T-helper 17 cell (primary cell): ENCODE measurements around the gene ZNF30. TPM values are rescaled to one million over a fixed set of nuclear protein-coding genes. Genes with fewer than 3 reads are reported as not detected.
"Not testable (repeated sequence)": the region's sequence is repeated elsewhere in the genome, so short reads cannot be mapped to it uniquely, and the experiment has no call there.

ENCODE experiments used
- ATAC-seq: fragments of 150-1000 bp; cut with Tn5 transposase; 2 replicates; pipeline ENCODE4 v1.10.0; 2021; ENCODE audit warnings: mild to moderate bottlenecking, moderate library complexity
- DNase-seq, 3 donors: peaks; one replicate each; pipeline versions ENCODE4 v3.0.0 to v3.0.0-alpha.2; 2020 to 2021
- H3K9me3 ChIP-seq: one replicate; pipeline ENCODE4 v1.7.0; 2013; ENCODE audit warnings: low read length, mild to moderate bottlenecking; ENCODE audit not compliant: control insufficient read depth, poor library complexity, severe bottlenecking
- H3K27ac Mint-ChIP-seq: one replicate; pipeline ENCODE4 v1.8.0; 2022; ENCODE audit warnings: mild to moderate bottlenecking, moderate library complexity, mixed read lengths
- H3K27me3 Mint-ChIP-seq: one replicate; pipeline ENCODE4 v1.8.0; 2022; ENCODE audit warnings: mixed read lengths
- H3K36me3 Mint-ChIP-seq: one replicate; pipeline ENCODE4 v1.8.0; 2022; ENCODE audit warnings: low read depth, mixed read lengths
- H3K4me1 Mint-ChIP-seq: one replicate; pipeline ENCODE4 v1.8.0; 2022; ENCODE audit warnings: mild to moderate bottlenecking, mixed read lengths
- H3K4me3 Mint-ChIP-seq: one replicate; pipeline ENCODE4 v1.8.0; 2022; ENCODE audit warnings: mild to moderate bottlenecking, moderate library complexity, mixed read lengths
- total RNA-seq, 4 donors: library from RNA in 2 of 4; stranded (reverse) in 2 of 4; gene quantifications; one replicate each; pipeline ENCODE4 v1.2.3 and lab custom pipeline; 2022 to 2026

The ZNF30 gene
- total RNA-seq, result 1 to 10 TPM; 3.0 to 3.5 TPM
- total RNA-seq (lab: John Stamatoyannopoulos, UW), result 3.4 to 10.7 reads per million in 2 donors

GRCh38 chr19:34926685-34927375, at the start of gene ZNF30:
ZNF30 (plus strand) TSS chr19:34926903; CDS start chr19:34929948, 3,045 bp downstream.
- peak within 1 kb of the TSS; percentile 79 for H3K27ac Mint-ChIP-seq
- no peaks in the 10 kb centered on the region for H3K9me3 ChIP-seq
- peaks cover 9% of the 10 kb centered on the region for H3K4me1 Mint-ChIP-seq
- H3K4me3 Mint-ChIP-seq, result peak within 1 kb of the TSS; percentile 94
- DNase-seq, result peak; percentile 32 to 64 (median 46)
- peak; percentile 97 for ATAC-seq
- peaks cover 8% of the 10 kb centered on the region for H3K27me3 Mint-ChIP-seq
- peaks cover 2% of the 10 kb centered on the region for H3K36me3 Mint-ChIP-seq

DNA sequence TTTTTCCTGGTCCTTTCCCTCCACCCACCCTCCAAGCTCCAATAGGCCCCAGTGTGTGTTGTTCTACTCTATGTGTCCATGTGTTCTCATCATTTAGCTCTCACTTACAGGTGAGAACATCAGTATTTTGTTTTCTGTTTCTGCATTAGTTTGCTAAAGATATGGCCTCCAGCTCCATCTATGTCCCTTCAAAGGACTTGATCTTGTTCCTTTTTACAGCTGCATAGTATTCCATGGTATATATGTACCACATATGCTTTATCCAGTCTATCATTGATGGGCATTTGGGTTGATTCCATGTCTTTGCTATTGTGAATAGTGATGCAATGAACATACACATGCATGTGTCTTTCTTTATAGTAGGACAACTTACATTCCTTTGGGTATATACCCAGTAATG, 47.1 kb upstream of the ZNF30 start:
- H3K36me3 Mint-ChIP-seq, result peaks cover 2% of the 10 kb centered on the region
- no peak overlapping the region for H3K27ac Mint-ChIP-seq
- ATAC-seq (no peak), DNase-seq (no peak)
- no peaks in the 10 kb centered on the region for H3K4me1 Mint-ChIP-seq
- peaks cover 5% of the 10 kb centered on the region for H3K27me3 Mint-ChIP-seq
- no peak overlapping the region for H3K4me3 Mint-ChIP-seq
- peaks cover 8% of the 10 kb centered on the region for H3K9me3 ChIP-seq

GRCh38 chr19:34880034-34880433, 46.7 kb upstream of the ZNF30 start:
- Mint-ChIP-seq H3K27ac (no peak overlapping the region), H3K36me3 (peaks cover 2% of the 10 kb centered on the region), H3K27me3 (peaks cover 5% of the 10 kb centered on the region), H3K4me1 (no peaks in the 10 kb centered on the region), H3K4me3 (no peak overlapping the region)
- peaks cover 8% of the 10 kb centered on the region for H3K9me3 ChIP-seq
- ATAC-seq (no peak), DNase-seq (no peak)

DNA sequence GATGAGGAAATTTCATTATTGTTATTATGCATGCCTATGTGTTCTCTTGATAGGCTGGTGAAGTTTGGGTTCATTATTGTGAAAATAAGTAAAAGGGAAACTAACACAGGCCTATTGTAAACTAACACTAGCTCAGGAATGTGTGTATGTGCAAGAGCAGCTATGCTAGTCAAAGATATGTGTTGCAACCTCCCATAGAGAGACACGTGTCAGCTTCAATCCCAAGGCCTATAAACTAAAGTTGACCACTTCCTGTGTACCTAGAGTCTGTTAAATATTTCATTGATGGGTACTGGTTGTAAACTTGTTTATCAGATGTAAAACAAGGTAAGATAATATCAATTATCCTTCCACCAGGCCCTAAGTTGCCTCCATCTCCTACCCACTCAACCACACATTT, 44.7 kb upstream of the ZNF30 start:
- Mint-ChIP-seq H3K4me1 (no peaks in the 10 kb centered on the region), H3K27ac (no peak overlapping the region), H3K36me3 (peaks cover 2% of the 10 kb centered on the region), H3K27me3 (peaks cover 5% of the 10 kb centered on the region), H3K4me3 (no peak overlapping the region)
- ATAC-seq (no peak), DNase-seq (no peak)
- H3K9me3 ChIP-seq, result peaks cover 11% of the 10 kb centered on the region

DNA sequence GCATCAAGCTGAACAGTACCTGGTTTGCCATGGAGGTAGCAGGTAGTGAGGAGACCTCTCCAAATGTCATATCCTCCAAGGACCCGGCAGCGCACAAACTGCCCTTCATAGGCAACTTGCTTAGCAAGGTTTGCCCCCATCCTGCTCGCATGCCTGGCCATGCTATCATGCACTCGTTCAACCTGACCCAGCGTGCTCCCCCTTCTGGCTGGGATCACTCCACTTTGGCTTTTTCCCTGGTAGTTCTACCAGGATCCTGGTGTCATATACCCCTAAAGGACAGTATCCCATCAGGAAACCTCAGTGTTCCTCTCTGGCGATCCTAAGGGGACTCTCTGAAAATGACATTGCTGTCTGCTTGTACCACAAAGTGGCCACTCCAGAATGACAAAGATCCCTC, 38.6 kb upstream of the ZNF30 start:
- no peak overlapping the region for H3K27ac Mint-ChIP-seq
- no peaks in the 10 kb centered on the region for H3K4me1 Mint-ChIP-seq
- no peak overlapping the region for H3K4me3 Mint-ChIP-seq
- H3K27me3 Mint-ChIP-seq, result no peaks in the 10 kb centered on the region
- peaks cover 5% of the 10 kb centered on the region for H3K36me3 Mint-ChIP-seq
- peaks cover 15% of the 10 kb centered on the region for H3K9me3 ChIP-seq
- no peak for ATAC-seq
- DNase-seq, result no peak

DNA sequence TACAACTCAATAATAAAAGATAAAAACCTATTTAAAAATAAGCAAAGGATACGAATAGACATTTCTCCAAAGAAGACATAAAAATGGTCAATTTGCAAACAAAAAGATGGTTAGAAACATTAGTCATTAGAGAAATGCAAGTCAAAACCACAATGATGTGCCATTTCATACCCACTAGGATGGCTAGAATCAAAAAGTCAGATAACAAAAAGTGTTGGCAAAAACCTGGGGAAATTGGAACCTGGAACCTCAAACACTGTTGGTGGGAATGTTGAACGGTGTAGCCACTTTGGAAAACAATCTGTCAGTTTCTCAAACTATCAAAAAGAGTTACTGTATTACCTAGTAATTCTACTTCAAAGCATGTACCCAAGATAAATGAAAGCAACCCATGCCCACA, 26.5 kb upstream of the ZNF30 start:
- no peak overlapping the region for H3K4me3 Mint-ChIP-seq
- peaks cover under 1% of the 10 kb centered on the region for H3K36me3 Mint-ChIP-seq
- DNase-seq (no peak), ATAC-seq (no peak)
- no peak overlapping the region for H3K27ac Mint-ChIP-seq
- H3K4me1 Mint-ChIP-seq, result peaks cover 4% of the 10 kb centered on the region
- H3K27me3 Mint-ChIP-seq, result peaks cover 17% of the 10 kb centered on the region
- no peaks in the 10 kb centered on the region for H3K9me3 ChIP-seq

- Mint-ChIP-seq H3K4me1 (peaks cover 14% of the 10 kb centered on the region), H3K4me3 (peak overlapping the region; percentile 88), H3K27me3 (peaks cover 41% of the 10 kb centered on the region), H3K36me3 (peaks cover 7% of the 10 kb centered on the region), H3K27ac (no peak overlapping the region)
- no peak for ATAC-seq
- no peak for DNase-seq
- no peaks in the 10 kb centered on the region for H3K9me3 ChIP-seq
Measured at GRCh38 chr19:34904664-34905527, 21.8 kb upstream of the ZNF30 start.

DNA sequence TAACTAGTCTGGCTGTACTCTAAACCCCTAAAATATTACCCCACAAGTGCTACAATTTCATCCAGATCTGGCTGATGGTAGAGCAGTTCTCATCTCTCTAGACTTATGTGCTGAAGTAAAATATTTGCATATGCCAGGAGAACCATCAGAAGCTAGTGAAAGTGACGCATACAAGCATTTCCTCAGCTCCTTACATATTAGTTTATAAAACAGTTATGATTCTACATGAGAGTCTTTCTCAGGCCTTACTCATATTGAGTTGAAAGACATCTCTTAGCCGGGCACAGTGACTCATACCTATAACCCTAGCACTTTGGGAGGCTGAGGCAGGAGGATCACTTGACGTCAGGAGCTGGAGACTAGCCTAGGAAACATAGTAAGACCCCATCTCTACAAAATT, 15.9 kb upstream of the ZNF30 start:
- no peak for ATAC-seq
- no peak for DNase-seq
- Mint-ChIP-seq H3K4me1 (peaks cover 5% of the 10 kb centered on the region), H3K36me3 (peaks cover 4% of the 10 kb centered on the region), H3K4me3 (no peak overlapping the region), H3K27ac (no peak overlapping the region), H3K27me3 (peaks cover 19% of the 10 kb centered on the region)
- no peaks in the 10 kb centered on the region for H3K9me3 ChIP-seq

GRCh38 chr19:34917144-34917543, 9.6 kb upstream of the ZNF30 start:
- ATAC-seq, DNase-seq, H3K36me3 Mint-ChIP-seq, H3K4me3 Mint-ChIP-seq, H3K4me1 Mint-ChIP-seq, H3K27ac Mint-ChIP-seq, H3K27me3 Mint-ChIP-seq, H3K9me3 ChIP-seq: not testable (repeated sequence)

DNA sequence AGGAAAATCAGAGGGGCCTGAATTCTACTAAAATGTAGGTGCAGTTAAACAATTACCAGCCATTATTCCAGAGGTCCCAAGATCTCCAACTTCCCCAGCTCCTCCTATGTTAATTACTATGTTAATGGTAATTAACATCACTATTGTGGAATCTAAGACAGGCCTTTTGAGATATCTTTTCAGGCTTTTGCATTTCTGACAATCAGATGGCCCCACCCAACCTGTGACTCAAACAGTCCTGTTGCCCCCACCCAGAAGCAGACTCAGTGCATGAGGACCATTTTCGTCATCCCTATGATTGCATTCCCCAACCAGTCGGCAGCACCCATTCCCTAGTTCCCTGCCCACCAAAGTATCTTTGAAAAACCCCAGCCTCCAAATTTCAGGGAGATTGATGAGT, 8.5 kb upstream of the ZNF30 start:
- no peak for ATAC-seq
- DNase-seq, result no peak
- Mint-ChIP-seq H3K27ac (no peak overlapping the region), H3K36me3 (peaks cover 3% of the 10 kb centered on the region), H3K27me3 (no peaks in the 10 kb centered on the region), H3K4me1 (no peaks in the 10 kb centered on the region), H3K4me3 (no peak overlapping the region)
- no peaks in the 10 kb centered on the region for H3K9me3 ChIP-seq

DNA sequence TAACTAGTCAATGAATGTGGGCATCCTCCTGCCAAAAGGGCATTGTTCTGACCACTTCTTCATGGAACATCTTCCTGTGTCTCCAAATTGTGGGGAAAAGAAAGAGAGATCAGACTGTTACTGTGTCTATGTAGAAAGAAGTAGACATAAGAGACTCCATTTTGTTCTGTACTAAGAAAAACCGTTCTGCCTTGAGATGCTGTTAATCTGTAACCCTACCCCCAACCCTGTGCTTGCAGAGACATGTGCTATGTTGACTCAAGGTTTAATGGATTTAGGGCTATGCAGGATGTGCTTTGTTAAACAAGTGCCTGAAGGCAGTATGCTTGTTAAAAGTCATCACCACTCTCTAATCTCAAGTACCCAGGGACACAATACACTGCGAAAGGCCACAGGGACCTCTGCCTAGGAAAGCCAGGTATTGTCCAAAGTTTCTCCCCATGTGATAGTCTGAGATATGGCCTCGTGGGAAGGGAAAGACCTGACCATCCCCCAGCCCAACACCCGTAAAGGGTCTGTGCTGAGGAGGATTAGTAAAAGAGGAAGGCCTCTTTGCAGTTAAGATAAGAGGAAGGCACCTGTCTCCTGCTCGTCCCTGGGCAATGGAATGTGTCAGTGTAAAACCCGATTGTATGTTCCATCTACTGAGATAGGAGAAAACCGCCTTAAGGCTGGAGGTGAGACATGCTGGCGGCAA, 6.5 kb upstream of the ZNF30 start:
- H3K4me3 Mint-ChIP-seq, H3K9me3 ChIP-seq, DNase-seq, H3K27me3 Mint-ChIP-seq, ATAC-seq, H3K4me1 Mint-ChIP-seq, H3K36me3 Mint-ChIP-seq, H3K27ac Mint-ChIP-seq: not testable (repeated sequence)

DNA sequence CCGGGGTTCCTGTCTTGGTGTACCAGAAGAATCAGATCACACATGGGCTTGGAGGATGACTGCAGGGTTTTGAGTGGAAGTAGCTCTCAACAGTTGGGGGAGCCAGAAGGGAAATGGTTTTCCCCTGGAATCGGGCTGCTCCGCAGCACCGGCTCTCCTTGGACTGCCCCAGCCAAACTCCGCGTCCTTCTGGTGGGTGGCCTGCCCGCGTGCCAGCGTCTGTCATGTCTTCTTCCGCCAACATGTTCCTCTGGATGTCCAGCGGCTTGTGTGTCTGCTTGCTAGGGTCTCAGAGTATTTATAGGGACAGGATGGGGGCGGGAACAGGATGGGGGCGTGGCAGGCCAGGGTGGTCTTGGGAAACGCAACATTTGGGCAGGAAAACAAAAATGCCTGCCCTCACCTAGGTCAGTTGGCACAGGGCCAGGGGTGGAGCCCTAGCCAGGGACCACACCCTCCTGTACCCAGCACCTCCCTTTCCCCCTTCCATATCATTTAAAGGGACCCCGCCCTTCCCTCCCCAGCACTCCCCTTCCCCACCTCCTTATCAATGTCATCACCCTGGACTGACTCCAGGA, 1.3 kb upstream of the ZNF30 start:
- H3K9me3 ChIP-seq, result no peaks in the 10 kb centered on the region
- ATAC-seq (no peak), DNase-seq (no peak)
- no peak overlapping the region for H3K4me3 Mint-ChIP-seq
- H3K27ac Mint-ChIP-seq, result no peak overlapping the region
- peaks cover 9% of the 10 kb centered on the region for H3K4me1 Mint-ChIP-seq
- H3K36me3 Mint-ChIP-seq, result no peaks in the 10 kb centered on the region
- peaks cover 8% of the 10 kb centered on the region for H3K27me3 Mint-ChIP-seq

DNA sequence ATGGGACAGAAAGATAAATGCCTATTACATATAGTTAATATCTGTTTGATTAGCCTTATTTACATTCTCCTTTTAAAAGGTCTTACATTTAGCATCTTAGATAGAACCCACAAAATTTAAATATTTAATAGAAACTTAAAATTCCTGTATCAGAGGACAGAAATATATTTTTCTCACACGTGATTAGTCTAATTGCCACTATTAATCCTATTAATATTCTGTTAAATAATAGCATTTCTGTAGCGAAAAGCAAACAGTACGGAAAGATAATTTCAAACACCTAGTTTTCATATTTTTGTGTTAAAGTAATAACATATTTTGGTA, 380 bp upstream of the ZNF30 start:
- H3K36me3 Mint-ChIP-seq, result no peaks in the 10 kb centered on the region
- H3K27me3 Mint-ChIP-seq, result peaks cover 8% of the 10 kb centered on the region

More for the DNA sequence above, 380 bp upstream of the ZNF30 start:
- Mint-ChIP-seq H3K4me1 (peaks cover 9% of the 10 kb centered on the region), H3K27ac (no peak overlapping the region), H3K4me3 (peak overlapping the region; percentile 94)
- ATAC-seq, result no peak
- no peak for DNase-seq
- no peaks in the 10 kb centered on the region for H3K9me3 ChIP-seq
